Mammary epithelial cell (primary cell): ENCODE data around the gene MAP2K7.

Experiments used
- CTCF ChIP-seq, 2 donors: IDR thresholded peaks in 1 of 2; conservative IDR thresholded peaks in 1 of 2; 2 replicates each; pipeline ENCODE4 v1.5.1; 2011 to 2012; ENCODE audit warnings: inconsistent platforms in 2 of 2, low read length in 2 of 2, mild to moderate bottlenecking in 2 of 2, control low read depth in 1 of 2, low read depth in 1 of 2; ENCODE audit not compliant: insufficient read depth in 1 of 2; ENCODE audit errors: extremely low read depth in 1 of 2
- EZH2 ChIP-seq: IDR thresholded peaks from 2 replicates; pipeline ENCODE4 v1.6.1; 2012; ENCODE audit warnings: low read length, inconsistent platforms, borderline replicate concordance

- TF ChIP-seq EZH2 (no peak), CTCF (conservative IDR thresholded peaks at IDR 0.05 in 1 of 2, IDR thresholded peaks at IDR 0.05 in 1 of 2; ENCODE audit: extremely low read depth in 1 of 2, insufficient read depth in 1 of 2, low read depth in 1 of 2, low read length in 2 of 2) (no peak)
These were observed 21.8 kb upstream of the MAP2K7 start for GRCh38 chr19:7881910-7882309.
